ENCODE measurements around the gene ZNF69.
A peak's percentile ranks its signal among the peaks of the same experiment; 100 is the strongest.
"Not testable (repeated sequence)": the region's sequence is repeated elsewhere in the genome, so short reads cannot be mapped to it uniquely, and the experiment has no call there.

Gene ZNF69

DNA sequence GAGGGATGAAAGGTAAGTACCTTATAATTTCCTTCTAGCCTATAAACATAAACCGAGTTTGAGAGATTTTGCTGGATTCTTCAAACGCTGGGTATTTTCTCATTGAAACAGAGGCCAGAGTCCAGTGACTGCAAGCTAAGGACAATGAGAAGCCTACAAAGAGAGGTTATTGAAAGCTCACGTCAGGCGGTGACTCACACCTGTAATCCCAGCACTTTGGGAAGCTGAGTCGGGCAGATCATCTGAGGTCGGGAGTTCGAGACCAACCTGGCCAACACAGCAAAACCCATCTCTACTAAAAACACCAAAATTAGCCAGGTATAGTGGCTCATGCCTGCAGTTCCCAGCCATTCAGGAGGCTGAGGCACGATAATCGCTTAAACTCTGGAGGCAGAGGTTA, 15.0 kb upstream of the ZNF69 start:
- no peaks in the 10 kb centered on the region for H3K4me1 Mint-ChIP-seq
- ATAC-seq (replicated peaks; ENCODE audit: extremely low read depth, poor library complexity, severe bottlenecking) (no peak), DNase-seq (ENCODE audit: low spot score in 2 of 2) (no peak)
- H3K9me3 Mint-ChIP-seq = peaks cover 1% of the 10 kb centered on the region
- H3K4me3 Mint-ChIP-seq = no peak overlapping the region
- no peaks in the 10 kb centered on the region for H3K27me3 Mint-ChIP-seq
- H3K36me3 Mint-ChIP-seq (ENCODE audit: insufficient read depth) = no peaks in the 10 kb centered on the region
- no peak overlapping the region for H3K27ac Mint-ChIP-seq (ENCODE audit: low read depth)

- Mint-ChIP-seq H3K4me3 (no peak overlapping the region), H3K36me3 (ENCODE audit: insufficient read depth) (no peaks in the 10 kb centered on the region), H3K27ac (ENCODE audit: low read depth) (no peak overlapping the region), H3K27me3 (no peaks in the 10 kb centered on the region), H3K9me3 (no peaks in the 10 kb centered on the region), H3K4me1 (no peaks in the 10 kb centered on the region)
- DNase-seq (ENCODE audit: low spot score in 2 of 2) (no peak), ATAC-seq (replicated peaks; ENCODE audit: extremely low read depth, poor library complexity, severe bottlenecking) (no peak)
Measured at GRCh38 chr19:11873762-11874161, 13.8 kb upstream of the ZNF69 start.

DNA sequence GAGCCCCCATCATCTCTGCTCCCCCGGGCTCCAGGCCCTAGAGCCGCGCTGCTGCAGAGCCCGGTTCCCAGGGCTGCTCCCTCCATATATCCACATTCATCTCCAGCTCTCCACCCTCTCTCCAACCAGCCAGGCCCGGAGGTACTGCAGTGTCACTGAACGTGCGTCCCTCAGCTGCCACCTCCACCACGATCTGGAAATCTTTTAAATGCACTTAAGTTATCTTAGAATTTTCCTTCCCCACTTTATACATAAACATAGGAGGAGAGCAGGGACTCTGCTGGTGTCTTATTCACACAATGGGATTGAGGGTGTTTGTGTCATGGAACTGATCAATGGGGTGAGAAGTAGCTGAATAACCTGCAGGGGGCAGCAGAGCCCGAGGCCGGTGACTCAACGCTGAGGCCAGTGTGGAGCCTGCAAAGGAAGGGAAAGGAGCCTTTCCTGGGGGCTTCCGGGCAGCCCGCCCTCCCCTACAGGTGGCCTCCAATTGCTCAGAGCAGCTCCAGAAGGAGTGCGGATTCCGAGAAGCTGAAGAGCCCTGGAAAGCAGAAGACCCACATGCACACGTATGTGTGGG, 7.8 kb upstream of the ZNF69 start:
- H3K36me3 Mint-ChIP-seq (ENCODE audit: insufficient read depth); H3K4me3 Mint-ChIP-seq; H3K9me3 Mint-ChIP-seq; ATAC-seq (replicated peaks; ENCODE audit: extremely low read depth, poor library complexity, severe bottlenecking); H3K27me3 Mint-ChIP-seq; H3K27ac Mint-ChIP-seq (ENCODE audit: low read depth); H3K4me1 Mint-ChIP-seq: not testable (repeated sequence)
- DNase-seq (ENCODE audit: low spot score in 2 of 2) = peak in 1 of 2 donors; percentile 21

DNA sequence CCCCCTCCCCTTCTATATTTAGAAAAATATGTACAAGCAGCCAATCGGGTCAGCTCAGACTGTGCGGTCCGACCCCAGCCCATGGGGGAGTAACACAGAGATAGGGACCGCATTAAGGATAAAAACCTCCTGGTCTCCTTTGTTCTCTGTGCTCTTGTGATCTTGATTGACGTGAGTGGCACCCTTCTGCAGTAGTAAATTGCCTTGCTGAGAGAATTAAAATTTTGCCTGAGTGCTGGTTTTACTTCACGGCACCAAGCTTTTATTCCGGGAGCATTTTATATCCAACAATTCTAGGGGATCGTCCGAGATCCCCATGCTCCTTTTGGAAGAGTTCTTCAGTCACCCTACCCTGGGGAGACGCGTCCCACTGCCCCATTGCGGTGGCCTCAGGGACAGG, 7.0 kb upstream of the ZNF69 start:
- Mint-ChIP-seq H3K4me1 (no peaks in the 10 kb centered on the region), H3K9me3 (no peaks in the 10 kb centered on the region), H3K27ac (ENCODE audit: low read depth) (no peak overlapping the region), H3K27me3 (no peaks in the 10 kb centered on the region), H3K36me3 (ENCODE audit: insufficient read depth) (no peaks in the 10 kb centered on the region), H3K4me3 (no peak overlapping the region)
- ATAC-seq (replicated peaks; ENCODE audit: extremely low read depth, poor library complexity, severe bottlenecking) = no peak
- DNase-seq (ENCODE audit: low spot score in 2 of 2) = no peak

- Mint-ChIP-seq H3K27me3 (no peaks in the 10 kb centered on the region), H3K36me3 (ENCODE audit: insufficient read depth) (no peaks in the 10 kb centered on the region), H3K4me3 (no peak overlapping the region), H3K27ac (ENCODE audit: low read depth) (no peak overlapping the region), H3K9me3 (no peaks in the 10 kb centered on the region), H3K4me1 (no peaks in the 10 kb centered on the region)
- DNase-seq (ENCODE audit: low spot score in 2 of 2) = peak; percentile 33 to 39
- no peak for ATAC-seq (replicated peaks; ENCODE audit: extremely low read depth, poor library complexity, severe bottlenecking)
Measured at GRCh38 chr19:11881151-11881800, 6.3 kb upstream of the ZNF69 start.

DNA sequence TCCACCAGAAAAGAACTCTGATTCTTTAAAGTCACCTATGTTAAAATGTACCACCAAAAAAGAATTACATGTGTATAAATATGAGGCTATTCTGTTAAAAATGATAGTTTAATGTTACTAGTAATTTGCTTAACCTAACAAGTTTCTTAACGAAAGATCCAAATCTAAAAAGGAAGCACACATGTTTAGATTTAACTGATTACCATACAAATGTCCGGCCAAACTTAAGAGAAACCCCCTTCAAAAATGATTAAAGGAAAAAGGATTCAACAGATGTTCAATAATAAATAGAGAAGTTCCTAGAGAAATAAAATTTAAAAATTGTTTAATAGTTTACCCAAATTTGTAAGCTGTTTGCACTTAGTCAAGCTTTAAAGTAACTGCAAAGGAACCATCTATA, 5.0 kb upstream of the ZNF69 start:
- Mint-ChIP-seq H3K4me1 (peaks cover 5% of the 10 kb centered on the region), H3K36me3 (ENCODE audit: insufficient read depth) (no peaks in the 10 kb centered on the region), H3K9me3 (no peaks in the 10 kb centered on the region), H3K4me3 (no peak overlapping the region), H3K27ac (ENCODE audit: low read depth) (no peak overlapping the region), H3K27me3 (no peaks in the 10 kb centered on the region)
- DNase-seq (ENCODE audit: low spot score in 2 of 2) = no peak
- ATAC-seq (replicated peaks; ENCODE audit: extremely low read depth, poor library complexity, severe bottlenecking) = no peak

GRCh38 chr19:11887234-11887610, 360 bp upstream of the ZNF69 start:
- Mint-ChIP-seq H3K36me3 (ENCODE audit: insufficient read depth) (no peaks in the 10 kb centered on the region), H3K27ac (ENCODE audit: low read depth) (peak overlapping the region; percentile 95), H3K4me3 (peak overlapping the region; percentile 89), H3K9me3 (no peaks in the 10 kb centered on the region), H3K27me3 (no peaks in the 10 kb centered on the region), H3K4me1 (peaks cover 26% of the 10 kb centered on the region)
- ATAC-seq (replicated peaks; ENCODE audit: extremely low read depth, poor library complexity, severe bottlenecking) = no peak
- no peak for DNase-seq (ENCODE audit: low spot score in 2 of 2)

GRCh38 chr19:11889901-11890300, 2.3 kb downstream of the ZNF69 start:
- not testable (repeated sequence) for ATAC-seq (replicated peaks; ENCODE audit: extremely low read depth, poor library complexity, severe bottlenecking); H3K9me3 Mint-ChIP-seq; H3K27ac Mint-ChIP-seq (ENCODE audit: low read depth); H3K27me3 Mint-ChIP-seq; DNase-seq (ENCODE audit: low spot score in 2 of 2); H3K36me3 Mint-ChIP-seq (ENCODE audit: insufficient read depth); H3K4me3 Mint-ChIP-seq
- H3K4me1 Mint-ChIP-seq = peaks cover 26% of the 10 kb centered on the region

GRCh38 chr19:11890634-11891033, 3.1 kb downstream of the ZNF69 start:
- no peaks in the 10 kb centered on the region for H3K36me3 Mint-ChIP-seq (ENCODE audit: insufficient read depth)

DNA sequence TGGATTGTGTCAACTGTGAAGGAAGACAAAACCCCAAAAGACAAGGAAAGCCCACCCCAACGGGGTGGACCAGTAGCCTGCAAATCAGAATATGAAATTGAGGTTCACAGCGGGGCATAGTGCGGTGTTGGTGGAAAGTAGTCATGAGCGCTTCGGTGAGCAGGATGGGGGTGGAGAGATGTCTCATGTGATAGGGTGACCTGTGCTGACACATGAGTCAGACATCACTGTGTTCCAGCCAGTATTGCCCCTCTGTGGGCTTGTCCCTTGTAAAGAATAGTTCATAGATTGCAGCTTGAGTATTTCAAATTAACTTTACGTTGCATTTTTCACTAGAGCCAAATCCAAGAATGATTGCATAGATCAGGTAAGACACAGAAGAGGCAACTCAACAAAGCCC, 7.3 kb downstream of the ZNF69 start:
- DNase-seq (ENCODE audit: low spot score in 2 of 2) (no peak), ATAC-seq (replicated peaks; ENCODE audit: extremely low read depth, poor library complexity, severe bottlenecking) (no peak)
- H3K27ac Mint-ChIP-seq (ENCODE audit: low read depth) = no peak overlapping the region
- no peaks in the 10 kb centered on the region for H3K27me3 Mint-ChIP-seq
- H3K9me3 Mint-ChIP-seq = peaks cover 12% of the 10 kb centered on the region
- H3K4me1 Mint-ChIP-seq = peaks cover under 1% of the 10 kb centered on the region
- H3K36me3 Mint-ChIP-seq (ENCODE audit: insufficient read depth) = peaks cover 3% of the 10 kb centered on the region
- H3K4me3 Mint-ChIP-seq = no peak overlapping the region

More at GRCh38 chr19:11890634-11891033, 3.1 kb downstream of the ZNF69 start:
- Mint-ChIP-seq H3K27ac (ENCODE audit: low read depth) (no peak overlapping the region), H3K4me1 (peaks cover 26% of the 10 kb centered on the region), H3K27me3 (no peaks in the 10 kb centered on the region), H3K4me3 (no peak overlapping the region), H3K9me3 (peaks cover 6% of the 10 kb centered on the region)
- no peak for ATAC-seq (replicated peaks; ENCODE audit: extremely low read depth, poor library complexity, severe bottlenecking)
- DNase-seq (ENCODE audit: low spot score in 2 of 2) = no peak

- peaks cover 12% of the 10 kb centered on the region for H3K36me3 Mint-ChIP-seq (ENCODE audit: insufficient read depth)
- no peaks in the 10 kb centered on the region for H3K4me1 Mint-ChIP-seq
- peaks cover 20% of the 10 kb centered on the region for H3K9me3 Mint-ChIP-seq
- no peak overlapping the region for H3K27ac Mint-ChIP-seq (ENCODE audit: low read depth)
- H3K27me3 Mint-ChIP-seq = no peaks in the 10 kb centered on the region
- H3K4me3 Mint-ChIP-seq = no peak overlapping the region
- no peak for ATAC-seq (replicated peaks; ENCODE audit: extremely low read depth, poor library complexity, severe bottlenecking)
- DNase-seq (ENCODE audit: low spot score in 2 of 2) = no peak
Measured at GRCh38 chr19:11902228-11902627, 14.6 kb downstream of the ZNF69 start.

DNA sequence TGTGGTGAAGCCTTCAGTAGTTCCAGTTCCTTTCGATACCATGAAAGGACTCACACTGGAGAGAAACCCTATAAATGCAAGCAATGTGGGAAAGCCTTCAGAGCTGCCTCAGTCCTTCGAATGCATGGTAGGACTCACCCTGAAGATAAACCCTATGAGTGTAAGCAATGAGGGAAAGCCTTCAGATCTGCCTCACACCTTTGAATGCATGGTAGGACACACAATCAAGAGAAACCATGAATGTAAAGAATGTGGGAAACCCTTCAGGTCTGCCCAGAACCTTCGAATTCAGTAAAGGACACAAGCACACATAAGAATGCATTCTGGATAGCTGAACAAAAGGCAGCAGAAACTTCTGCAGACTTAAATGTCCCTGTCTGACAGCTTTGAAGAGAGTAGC, 18.3 kb downstream of the ZNF69 start:
- no peaks in the 10 kb centered on the region for H3K27me3 Mint-ChIP-seq
- no peak overlapping the region for H3K27ac Mint-ChIP-seq (ENCODE audit: low read depth)
- ATAC-seq (replicated peaks; ENCODE audit: extremely low read depth, poor library complexity, severe bottlenecking) (no peak), DNase-seq (ENCODE audit: low spot score in 2 of 2) (no peak)
- H3K9me3 Mint-ChIP-seq = peaks cover 28% of the 10 kb centered on the region
- H3K4me1 Mint-ChIP-seq = no peaks in the 10 kb centered on the region
- no peak overlapping the region for H3K4me3 Mint-ChIP-seq
- peaks cover 8% of the 10 kb centered on the region for H3K36me3 Mint-ChIP-seq (ENCODE audit: insufficient read depth)

- peaks cover 18% of the 10 kb centered on the region for H3K9me3 Mint-ChIP-seq
- DNase-seq (ENCODE audit: low spot score in 2 of 2); H3K36me3 Mint-ChIP-seq (ENCODE audit: insufficient read depth); ATAC-seq (replicated peaks; ENCODE audit: extremely low read depth, poor library complexity, severe bottlenecking); H3K4me3 Mint-ChIP-seq; H3K27me3 Mint-ChIP-seq; H3K27ac Mint-ChIP-seq (ENCODE audit: low read depth); H3K4me1 Mint-ChIP-seq: not testable (repeated sequence)
Measured at GRCh38 chr19:11911937-11912336, 24.4 kb downstream of the ZNF69 start.
